GM23338 (cell line): ENCODE results near the gene NAPG. TPM values are rescaled to one million over a fixed set of nuclear protein-coding genes. Genes with fewer than 3 reads are reported as not detected.

Experiments
- ATAC-seq: fragments of 200-7000 bp; cut with Tn5 transposase; 3 replicates; pipeline ENCODE4 v1.9.1; 2020
- DNase-seq: peaks from one replicate; pipeline ENCODE4 v3.0.0-alpha.2; 2015; ENCODE audit warnings: low spot score
- H2AFZ ChIP-seq: fragments of 200-600 bp; sonication (generic); 2 replicates; pipeline ENCODE4 v1.8.0; 2016; ENCODE audit warnings: antibody characterized with exemption, mild to moderate bottlenecking, moderate library complexity
- H3F3A ChIP-seq: fragments of 200-600 bp; sonication (generic); replicated peaks from 2 replicates; pipeline ENCODE4 v1.8.0; 2017; ENCODE audit warnings: antibody characterized with exemption, mixed run types, low read depth
- H3K27ac ChIP-seq: fragments of 200-600 bp; sonication (generic); 2 replicates; pipeline ENCODE4 v1.6.1; 2016; ENCODE audit warnings: low read depth
- H3K27me3 ChIP-seq: fragments of 200-600 bp; sonication (generic); 2 replicates; pipeline ENCODE4 v1.8.0; 2016; ENCODE audit warnings: mild to moderate bottlenecking, mixed run types, moderate library complexity; ENCODE audit not compliant: insufficient read depth
- H3K36me3 ChIP-seq: fragments of 200-600 bp; sonication (generic); 2 replicates; pipeline ENCODE4 v1.8.0; 2016; ENCODE audit warnings: mild to moderate bottlenecking; ENCODE audit not compliant: insufficient read depth
- H3K4me1 ChIP-seq: fragments of 200-600 bp; sonication (generic); 2 replicates; pipeline ENCODE4 v1.8.0; 2016; ENCODE audit warnings: mild to moderate bottlenecking, moderate library complexity; ENCODE audit not compliant: insufficient read depth
- H3K4me2 ChIP-seq: fragments of 200-600 bp; sonication (generic); 2 replicates; pipeline ENCODE4 v1.7.1; 2017; ENCODE audit warnings: mixed run types
- H3K4me3 ChIP-seq: fragments of 200-600 bp; sonication (generic); 2 replicates; pipeline ENCODE4 v1.6.1; 2016; ENCODE audit warnings: mixed run types
- H3K79me2 ChIP-seq: fragments of 200-600 bp; sonication (generic); replicated peaks from 2 replicates; pipeline ENCODE4 v1.8.0; 2017; ENCODE audit warnings: mild to moderate bottlenecking; ENCODE audit not compliant: insufficient read depth
- H3K9me2 ChIP-seq: fragments of 200-600 bp; sonication (generic); 2 replicates; pipeline ENCODE4 v1.8.0; 2017; ENCODE audit not compliant: insufficient read depth
- H4K20me1 ChIP-seq: fragments of 200-600 bp; sonication (generic); replicated peaks from 2 replicates; pipeline ENCODE4 v1.8.0; 2017; ENCODE audit warnings: mild to moderate bottlenecking; ENCODE audit not compliant: insufficient read depth
- H3K27ac Mint-ChIP-seq: 2 replicates; pipeline ENCODE4 v1.8.0; 2020; ENCODE audit warnings: inconsistent platforms, mild to moderate bottlenecking, moderate library complexity, mixed read lengths
- H3K27me3 Mint-ChIP-seq: 3 replicates; pipeline ENCODE4 v1.8.0; 2022; ENCODE audit warnings: low read depth, mild to moderate bottlenecking, moderate library complexity, mixed read lengths, inconsistent platforms; ENCODE audit not compliant: insufficient read depth, poor library complexity
- H3K36me3 Mint-ChIP-seq: 3 replicates; pipeline ENCODE4 v1.8.0; 2021; ENCODE audit warnings: low read depth, mild to moderate bottlenecking, inconsistent platforms, moderate library complexity, mixed read lengths
- H3K4me1 Mint-ChIP-seq: 3 replicates; pipeline ENCODE4 v1.8.0; 2020; ENCODE audit warnings: mild to moderate bottlenecking, inconsistent platforms, mixed read lengths
- H3K4me3 Mint-ChIP-seq: 3 replicates; pipeline ENCODE4 v1.8.0; 2021; ENCODE audit warnings: moderate library complexity, mild to moderate bottlenecking, inconsistent platforms, mixed read lengths
- H3K9me3 Mint-ChIP-seq: 3 replicates; pipeline ENCODE4 v1.8.0; 2020; ENCODE audit warnings: moderate library complexity, mild to moderate bottlenecking, inconsistent platforms, mixed read lengths
- CREB1 ChIP-seq: fragments of 250-450 bp; sonication (Bioruptor Pico); IDR thresholded peaks from 2 replicates; pipeline ENCODE4 v1.5.0; 2020; ENCODE audit warnings: low read depth, mild to moderate bottlenecking, moderate library complexity
- ETS1 ChIP-seq: IDR thresholded peaks from 2 replicates; pipeline ENCODE4 v1.6.1; 2016; ENCODE audit warnings: antibody characterized with exemption
- EZH2 ChIP-seq: fragments of 200-600 bp; sonication (generic); IDR thresholded peaks from one replicate; pipeline ENCODE4 v1.8.0; 2017; ENCODE audit warnings: antibody characterized with exemption, mild to moderate bottlenecking, low read depth; ENCODE audit not compliant: unreplicated experiment
- EZH2phosphoT487 ChIP-seq: fragments of 200-600 bp; sonication (generic); IDR thresholded peaks from one replicate; pipeline ENCODE4 v1.8.1; 2018; ENCODE audit warnings: antibody characterized with exemption; ENCODE audit not compliant: unreplicated experiment
- JUNB ChIP-seq: IDR thresholded peaks from one replicate; pipeline ENCODE4 v1.6.1; 2016; ENCODE audit warnings: antibody characterized with exemption; ENCODE audit not compliant: unreplicated experiment
- NANOG ChIP-seq: IDR thresholded peaks from 2 replicates; pipeline ENCODE4 v1.6.1; 2016; ENCODE audit warnings: antibody characterized with exemption, borderline replicate concordance
- POLR2AphosphoS5 ChIP-seq: IDR thresholded peaks from 2 replicates; pipeline ENCODE4 v1.6.1; 2016; ENCODE audit warnings: antibody characterized with exemption, low read depth
- STAT1 ChIP-seq: IDR thresholded peaks from one replicate; pipeline ENCODE4 v1.6.1; 2016; ENCODE audit warnings: antibody characterized with exemption; ENCODE audit not compliant: unreplicated experiment
- ZNF114 ChIP-seq: fragments of 250-450 bp; sonication (Bioruptor Pico); IDR thresholded peaks from 2 replicates; pipeline ENCODE4 v1.5.0; 2020; ENCODE audit warnings: mild to moderate bottlenecking, moderate library complexity
- ZNF331 ChIP-seq: fragments of 250-450 bp; sonication (Bioruptor Pico); IDR thresholded peaks from 2 replicates; pipeline ENCODE4 v1.5.0; 2020; ENCODE audit warnings: low read depth, mild to moderate bottlenecking, moderate library complexity
- ZNF462 ChIP-seq: fragments of 250-450 bp; sonication (Bioruptor Pico); IDR thresholded peaks from 2 replicates; pipeline ENCODE4 v1.5.0; 2020; ENCODE audit warnings: mild to moderate bottlenecking, moderate library complexity
- polyA plus RNA-seq: library from polyadenylated mRNA; unstranded; fragments of >200 nt; fragmentation: Nextera tagmentation; extraction: Ambion mirVana; gene quantifications from 2 replicates; pipeline ENCODE4 v1.2.1, GENCODE V29; 2016
- total RNA-seq: library from RNA; depleted of rRNA; stranded (reverse); fragments of >200 nt; shearing (Covaris generic); gene quantifications from 2 replicates; pipeline ENCODE4 v1.2.3, GENCODE V29; 2014
- TF ChIP-seq, protein P1 (sequence below), 2 experiments: fragments of 200-600 bp in 1 of 2; sonication (generic) in 1 of 2; conservative IDR thresholded peaks; 2 replicates each; pipeline versions ENCODE4 v1.5.1 to v1.6.1; 2016 to 2017; ENCODE audit warnings: antibody characterized with exemption in 2 of 2, low read depth in 2 of 2, mild to moderate bottlenecking in 2 of 2, moderate library complexity in 1 of 2

NAPG gene
- total and polyA plus RNA-seq, 2 experiments from 2014 or later, result 26.8 to 40.1 TPM

DNA sequence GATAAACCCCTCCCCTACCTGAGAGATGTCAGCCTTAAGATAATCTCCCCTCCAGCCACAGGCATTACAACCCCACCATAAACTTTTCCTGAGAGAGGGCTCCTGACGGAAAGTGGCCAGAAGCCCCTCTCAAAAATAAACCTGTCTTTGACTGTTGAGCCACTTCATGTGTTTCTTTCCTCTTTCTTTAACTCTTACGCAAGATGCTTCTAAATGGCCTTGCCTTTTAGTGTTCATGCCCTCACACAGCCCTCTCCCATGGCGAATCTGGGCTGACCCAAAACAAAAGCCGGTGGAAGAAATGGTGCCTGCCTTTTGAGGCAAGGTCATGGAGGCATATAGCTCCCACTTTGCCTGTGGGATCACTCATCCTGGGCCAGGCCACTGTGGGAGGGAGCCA is 54.4 kb downstream of the NAPG start (continued):
- TF ChIP-seq, protein P1, sequence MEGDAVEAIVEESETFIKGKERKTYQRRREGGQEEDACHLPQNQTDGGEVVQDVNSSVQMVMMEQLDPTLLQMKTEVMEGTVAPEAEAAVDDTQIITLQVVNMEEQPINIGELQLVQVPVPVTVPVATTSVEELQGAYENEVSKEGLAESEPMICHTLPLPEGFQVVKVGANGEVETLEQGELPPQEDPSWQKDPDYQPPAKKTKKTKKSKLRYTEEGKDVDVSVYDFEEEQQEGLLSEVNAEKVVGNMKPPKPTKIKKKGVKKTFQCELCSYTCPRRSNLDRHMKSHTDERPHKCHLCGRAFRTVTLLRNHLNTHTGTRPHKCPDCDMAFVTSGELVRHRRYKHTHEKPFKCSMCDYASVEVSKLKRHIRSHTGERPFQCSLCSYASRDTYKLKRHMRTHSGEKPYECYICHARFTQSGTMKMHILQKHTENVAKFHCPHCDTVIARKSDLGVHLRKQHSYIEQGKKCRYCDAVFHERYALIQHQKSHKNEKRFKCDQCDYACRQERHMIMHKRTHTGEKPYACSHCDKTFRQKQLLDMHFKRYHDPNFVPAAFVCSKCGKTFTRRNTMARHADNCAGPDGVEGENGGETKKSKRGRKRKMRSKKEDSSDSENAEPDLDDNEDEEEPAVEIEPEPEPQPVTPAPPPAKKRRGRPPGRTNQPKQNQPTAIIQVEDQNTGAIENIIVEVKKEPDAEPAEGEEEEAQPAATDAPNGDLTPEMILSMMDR (conservative IDR thresholded peaks at IDR 0.05; ENCODE audit: low read depth in 2 of 2), result no peak

DNA sequence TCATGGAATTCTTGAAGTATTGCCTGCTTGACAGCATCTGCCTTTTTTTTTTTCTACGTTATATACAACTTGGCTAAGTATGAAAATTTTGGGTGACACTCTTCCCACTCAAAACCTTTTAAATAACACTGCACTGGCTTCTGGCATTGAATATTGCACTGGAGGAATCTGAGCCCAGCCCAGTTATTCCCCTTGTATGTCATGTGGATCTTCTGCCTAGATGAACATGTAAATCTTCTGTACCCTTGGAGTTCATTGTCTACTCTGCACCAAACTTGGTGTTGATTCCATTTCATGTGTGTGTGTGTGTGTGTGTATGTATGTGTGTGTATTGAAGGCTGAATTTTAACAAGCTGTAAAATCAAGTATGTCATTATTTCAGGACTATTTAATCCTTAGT is 59.4 kb downstream of the NAPG start:
- H4K20me1 ChIP-seq, result no peaks in the 10 kb centered on the region
- Mint-ChIP-seq H3K4me3 (no peak overlapping the region), H3K9me3 (peaks cover 15% of the 10 kb centered on the region), H3K27ac (no peak overlapping the region), H3K27me3 (no peaks in the 10 kb centered on the region), H3K36me3 (peaks cover 13% of the 10 kb centered on the region), H3K4me1 (no peaks in the 10 kb centered on the region)
- no peak for ATAC-seq
- no peaks in the 10 kb centered on the region for H3K9me2 ChIP-seq
- H3F3A ChIP-seq, result no peaks in the 10 kb centered on the region
- H3K27ac ChIP-seq, result no peak overlapping the region
- no peak overlapping the region for H3K4me2 ChIP-seq
- DNase-seq, result no peak
- no peaks in the 10 kb centered on the region; the same call in 1 of the 2 replicates for H3K36me3 ChIP-seq
- no peaks in the 10 kb centered on the region for H3K4me1 ChIP-seq
- H2AFZ ChIP-seq, result no peak overlapping the region
- H3K4me3 ChIP-seq, result no peak overlapping the region
- no peaks in the 10 kb centered on the region for H3K27me3 ChIP-seq
- no peaks in the 10 kb centered on the region for H3K79me2 ChIP-seq
- TF ChIP-seq ZNF462, result no peak
- TF ChIP-seq CREB1 (CRISPR knock-in tag), result no peak
- TF ChIP-seq, protein P1 (conservative IDR thresholded peaks at IDR 0.05; ENCODE audit: low read depth in 2 of 2), result no peak
- no peak for TF ChIP-seq EZH2
- TF ChIP-seq POLR2AphosphoS5, result no peak
- no peak for TF ChIP-seq ETS1
- no peak for TF ChIP-seq JUNB
- no peak for TF ChIP-seq ZNF331 (CRISPR knock-in tag)
- no peak for TF ChIP-seq EZH2phosphoT487
- TF ChIP-seq ZNF114 (CRISPR knock-in tag), result no peak
- no peak for TF ChIP-seq NANOG
- no peak for TF ChIP-seq STAT1
